SK-N-MC (cell line): Measurements from ENCODE around the gene CLEC5A.

Experiments
- EZH2 ChIP-seq: fragments of 200-600 bp; sonication (generic); IDR thresholded peaks from one replicate; pipeline ENCODE4 v1.6.1; 2017; ENCODE audit warnings: antibody characterized with exemption
- POLR2AphosphoS5 ChIP-seq: IDR thresholded peaks from 2 replicates; pipeline ENCODE4 v1.6.1; 2012; ENCODE audit warnings: mild to moderate bottlenecking, low read depth, low read length, borderline replicate concordance

GRCh38 chr7:141949021-141949420 lies 2.2 kb upstream of the CLEC5A start:
- TF ChIP-seq EZH2 (no peak), POLR2AphosphoS5 (no peak)
